8988T (cell line): ENCODE data around the gene KCNIP3.
"Not testable (repeated sequence)": the region's sequence is repeated elsewhere in the genome, so short reads cannot be mapped to it uniquely, and the experiment has no call there.

Experiments used
- DNase-seq: peaks from one replicate; pipeline ENCODE4 v3.0.0; 2011

The KCNIP3 gene

GRCh38 chr2:95389245-95390119 is 92.3 kb downstream of the KCNIP3 start:
- peak; percentile 77 for DNase-seq

GRCh38 chr2:95390272-95390880 is 93.2 kb downstream of the KCNIP3 start:
- no peak for DNase-seq

- DNase-seq: no peak
These were observed 93.8 kb downstream of the KCNIP3 start for GRCh38 chr2:95390881-95391321.

GRCh38 chr2:95391641-95392310 is 94.6 kb downstream of the KCNIP3 start:
- DNase-seq: no peak

GRCh38 chr2:95392320-95392719 is 95.2 kb downstream of the KCNIP3 start:
- DNase-seq: no peak

GRCh38 chr2:95392730-95393455 is 95.7 kb downstream of the KCNIP3 start:
- no peak for DNase-seq

- DNase-seq: no peak
These were observed 96.8 kb downstream of the KCNIP3 start for GRCh38 chr2:95393901-95394300.

- no peak for DNase-seq
These were observed 101.9 kb downstream of the KCNIP3 start for GRCh38 chr2:95399061-95399460.

GRCh38 chr2:95401480-95401879 is 104.3 kb downstream of the KCNIP3 start:
- DNase-seq: no peak

- DNase-seq: not testable (repeated sequence)
These were observed 104.8 kb downstream of the KCNIP3 start for GRCh38 chr2:95402004-95402369.

- DNase-seq: peak; percentile 96
These were observed 105.4 kb downstream of the KCNIP3 start, which contains the start of gene FAHD2A for GRCh38 chr2:95402370-95403203. FAHD2A (plus strand) TSS chr2:95402708; CDS start chr2:95405559, 2,851 bp downstream.

- not testable (repeated sequence) for DNase-seq
These were observed 106.1 kb downstream of the KCNIP3 start for GRCh38 chr2:95403204-95403721.

GRCh38 chr2:95403824-95404223 is 106.7 kb downstream of the KCNIP3 start:
- not testable (repeated sequence) for DNase-seq

- not testable (repeated sequence) for DNase-seq
These were observed 107.5 kb downstream of the KCNIP3 start for GRCh38 chr2:95404676-95405075.

GRCh38 chr2:95411239-95411638 is 114.1 kb downstream of the KCNIP3 start:
- DNase-seq: not testable (repeated sequence)

GRCh38 chr2:95414015-95414594 is 117.0 kb downstream of the KCNIP3 start:
- not testable (repeated sequence) for DNase-seq

GRCh38 chr2:95415138-95415537 is 118.0 kb downstream of the KCNIP3 start:
- not testable (repeated sequence) for DNase-seq

GRCh38 chr2:95415561-95415960 is 118.4 kb downstream of the KCNIP3 start:
- DNase-seq: not testable (repeated sequence)

- not testable (repeated sequence) for DNase-seq
These were observed 130.2 kb downstream of the KCNIP3 start for GRCh38 chr2:95427196-95427867.

GRCh38 chr2:95429748-95430467 is 132.8 kb downstream of the KCNIP3 start:
- DNase-seq: not testable (repeated sequence)
